HEK293T (cell line): ENCODE results near the gene CLDN6.

Source experiments
- ARNT ChIP-seq: fragments of 450-650 bp; IDR thresholded peaks from 2 replicates; pipeline ENCODE4 v1.6.1; 2017; ENCODE audit warnings: mild to moderate bottlenecking
- BHLHE40 ChIP-seq: fragments of 450-650 bp; IDR thresholded peaks from 2 replicates; pipeline ENCODE4 v1.6.1; 2016; ENCODE audit warnings: mild to moderate bottlenecking, moderate library complexity, borderline replicate concordance
- CTBP1 ChIP-seq: fragments of 450-650 bp; IDR thresholded peaks from 2 replicates; pipeline ENCODE4 v1.6.1; 2016; ENCODE audit warnings: borderline replicate concordance
- ELF4 ChIP-seq: fragments of 450-650 bp; IDR thresholded peaks from 2 replicates; pipeline ENCODE4 v1.6.1; 2017; ENCODE audit warnings: antibody characterized with exemption
- FOXA1 ChIP-seq: fragments of 450-650 bp; IDR thresholded peaks from 2 replicates; pipeline ENCODE4 v1.6.1; 2016; ENCODE audit warnings: mild to moderate bottlenecking
- L3MBTL2 ChIP-seq: fragments of 450-650 bp; conservative IDR thresholded peaks from 2 replicates; pipeline ENCODE4 v1.6.1; 2016; ENCODE audit warnings: mild to moderate bottlenecking
- NFRKB ChIP-seq: fragments of 450-650 bp; IDR thresholded peaks from 2 replicates; pipeline ENCODE4 v1.6.1; 2016; ENCODE audit warnings: mild to moderate bottlenecking, moderate library complexity
- PKNOX1 ChIP-seq: fragments of 450-650 bp; IDR thresholded peaks from 2 replicates; pipeline ENCODE4 v1.6.1; 2016
- SP1 ChIP-seq: fragments of 450-650 bp; IDR thresholded peaks from 2 replicates; pipeline ENCODE4 v1.6.1; 2017
- SUZ12 ChIP-seq: fragments of 450-650 bp; IDR thresholded peaks from 2 replicates; pipeline ENCODE4 v1.6.1; 2016; ENCODE audit warnings: mild to moderate bottlenecking
- TARDBP ChIP-seq: fragments of 450-650 bp; IDR thresholded peaks from 2 replicates; pipeline ENCODE4 v1.6.1; 2016

- TF ChIP-seq CTBP1 (no peak), TARDBP (no peak), ARNT (no peak), SP1 (no peak), SUZ12 (no peak), L3MBTL2 (no peak), FOXA1 (no peak), NFRKB (no peak), PKNOX1 (no peak), BHLHE40 (no peak), ELF4 (no peak)
Measured at GRCh38 chr16:3062553-3062952, 44.6 kb upstream of the CLDN6 start.
